HEK293T (cell line): Measurements from ENCODE around the gene USP10.

Experiments
- BHLHE40 ChIP-seq: fragments of 450-650 bp; IDR thresholded peaks from 2 replicates; pipeline ENCODE4 v1.6.1; 2016; ENCODE audit warnings: mild to moderate bottlenecking, moderate library complexity, borderline replicate concordance
- FOXM1 ChIP-seq: fragments of 450-650 bp; IDR thresholded peaks from 2 replicates; pipeline ENCODE4 v1.6.1; 2017; ENCODE audit warnings: mild to moderate bottlenecking, borderline replicate concordance
- NFRKB ChIP-seq: fragments of 450-650 bp; IDR thresholded peaks from 2 replicates; pipeline ENCODE4 v1.6.1; 2016; ENCODE audit warnings: mild to moderate bottlenecking, moderate library complexity
- SP1 ChIP-seq: fragments of 450-650 bp; IDR thresholded peaks from 2 replicates; pipeline ENCODE4 v1.6.1; 2017
- SUZ12 ChIP-seq: fragments of 450-650 bp; IDR thresholded peaks from 2 replicates; pipeline ENCODE4 v1.6.1; 2016; ENCODE audit warnings: mild to moderate bottlenecking
- TF ChIP-seq, protein P1 (sequence below): fragments of 450-650 bp; IDR thresholded peaks from 2 replicates; pipeline ENCODE4 v1.6.1; 2016

DNA sequence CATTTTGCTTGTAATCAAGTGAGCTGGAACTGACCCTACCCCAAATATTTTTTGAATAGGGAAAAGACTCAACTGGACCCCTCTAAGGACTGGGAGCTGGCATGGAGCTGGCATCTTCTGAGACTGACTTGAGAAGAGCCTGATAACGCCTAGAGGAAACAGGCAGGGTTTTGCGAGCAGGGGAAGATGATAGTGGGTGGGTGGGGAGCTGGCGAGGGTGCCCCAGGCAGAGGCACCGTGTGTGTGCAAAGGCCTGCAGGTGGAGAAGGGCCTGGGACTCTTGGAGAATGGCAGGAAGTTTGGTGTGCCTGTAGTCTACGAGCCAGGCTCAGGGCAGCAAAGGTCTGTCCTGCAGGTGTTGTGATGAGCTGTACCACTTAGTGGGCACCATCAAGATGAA is 124.1 kb downstream of the USP10 start:
- TF ChIP-seq SP1 (no peak), FOXM1 (no peak), SUZ12 (no peak), BHLHE40 (no peak), NFRKB (no peak)
- TF ChIP-seq, protein P1, sequence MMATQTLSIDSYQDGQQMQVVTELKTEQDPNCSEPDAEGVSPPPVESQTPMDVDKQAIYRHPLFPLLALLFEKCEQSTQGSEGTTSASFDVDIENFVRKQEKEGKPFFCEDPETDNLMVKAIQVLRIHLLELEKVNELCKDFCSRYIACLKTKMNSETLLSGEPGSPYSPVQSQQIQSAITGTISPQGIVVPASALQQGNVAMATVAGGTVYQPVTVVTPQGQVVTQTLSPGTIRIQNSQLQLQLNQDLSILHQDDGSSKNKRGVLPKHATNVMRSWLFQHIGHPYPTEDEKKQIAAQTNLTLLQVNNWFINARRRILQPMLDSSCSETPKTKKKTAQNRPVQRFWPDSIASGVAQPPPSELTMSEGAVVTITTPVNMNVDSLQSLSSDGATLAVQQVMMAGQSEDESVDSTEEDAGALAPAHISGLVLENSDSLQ = no peak
